GM12878 (cell line): ENCODE measurements around the gene NLGN1. TPM values are rescaled to one million over a fixed set of nuclear protein-coding genes. Genes with fewer than 3 reads are reported as not detected.

Experiments
- ATAC-seq: fragments of 200-7000 bp; cut with Tn5 transposase; 3 replicates; pipeline ENCODE4 v1.9.1; 2020; ENCODE audit warnings: mild to moderate bottlenecking, moderate library complexity
- BruUV-seq: library from RNA; stranded (reverse); fragments of 400-500 nt; replicated peaks from 2 replicates; lab custom pipeline; 2021; lab: Mats Ljungman, UMichigan
- CTCF ChIA-PET: fragments of 300-600 bp; sonication (Branson Sonifier 250); formaldehyde crosslinking; extraction: SDS; loops from one replicate; lab custom pipeline; 2021; ENCODE audit warnings: inconsistent platforms; lab: Yijun Ruan, JAX
- POLR2A ChIA-PET: fragments of 350-600 bp; formaldehyde crosslinking; extraction: SDS; loops from one replicate; lab custom pipeline; 2021; ENCODE audit warnings: inconsistent platforms; lab: Charles Lee
- RAD21 ChIA-PET: fragments of 300-600 bp; sonication (Branson Sonifier 250); formaldehyde crosslinking; loops from one replicate; lab custom pipeline; 2023; ENCODE audit warnings: antibody characterized with exemption; ENCODE audit not compliant: unreplicated experiment; lab: Charles Lee
- SMC1A ChIA-PET: fragments of 300-600 bp; sonication (Branson Sonifier 250); formaldehyde crosslinking; loops from one replicate; lab custom pipeline; 2023; ENCODE audit not compliant: unreplicated experiment, uncharacterized antibody; lab: Charles Lee
- DNase-seq: peaks from one replicate; pipeline ENCODE4 v3.0.0-alpha.2; 2011; ENCODE audit warnings: low read depth, low spot score
- FAIRE-seq: peaks from 3 replicates; lab custom pipeline; 2011; peaks lifted over from hg19 to GRCh38; lab: Jason Lieb, UNC
- H2AFZ ChIP-seq: 2 replicates; pipeline ENCODE4 v1.6.0; 2011; ENCODE audit warnings: low read depth, low read length, control low read depth; ENCODE audit not compliant: control insufficient read depth
- H3K27ac ChIP-seq: 2 replicates; pipeline ENCODE4 v1.5.1; 2011; ENCODE audit warnings: control low read depth; ENCODE audit not compliant: control insufficient read depth, insufficient read depth
- H3K27me3 ChIP-seq, 2 experiments: replicated peaks in 1 of 2; 2 replicates each; pipeline versions ENCODE4 v1.6.0 to v1.6.1; 2011; ENCODE audit warnings: low read length in 1 of 2; ENCODE audit not compliant: control insufficient read depth in 2 of 2, insufficient read depth in 2 of 2
- H3K36me3 ChIP-seq, 2 experiments: 2 replicates each; pipeline ENCODE4 v1.5.1; 2011; ENCODE audit warnings: low read length in 1 of 2; ENCODE audit not compliant: control insufficient read depth in 2 of 2, insufficient read depth in 2 of 2
- H3K4me1 ChIP-seq: 2 replicates; pipeline ENCODE4 v1.6.1; 2011; ENCODE audit warnings: mild to moderate bottlenecking, low read length, moderate library complexity, mixed read lengths; ENCODE audit not compliant: control insufficient read depth, insufficient read depth
- H3K4me2 ChIP-seq: 2 replicates; pipeline ENCODE4 v1.6.0; 2011; ENCODE audit warnings: control low read depth; ENCODE audit not compliant: control insufficient read depth, insufficient read depth
- H3K4me3 ChIP-seq: fragments of 200-600 bp; sonication (generic); 2 replicates; pipeline ENCODE4 v1.5.1; 2016
- H3K79me2 ChIP-seq: 2 replicates; pipeline ENCODE4 v1.6.0; 2011; ENCODE audit warnings: low read length; ENCODE audit not compliant: control insufficient read depth, insufficient read depth
- H3K9ac ChIP-seq: 2 replicates; pipeline ENCODE4 v1.8.0; 2011; ENCODE audit warnings: low read length, control low read depth, mixed read lengths; ENCODE audit not compliant: control insufficient read depth, insufficient read depth
- H3K9me3 ChIP-seq: replicated peaks from 3 replicates; pipeline ENCODE4 v1.5.1; 2011; ENCODE audit warnings: mild to moderate bottlenecking, low read length; ENCODE audit not compliant: control insufficient read depth, insufficient read depth
- H4K20me1 ChIP-seq: 2 replicates; pipeline ENCODE4 v1.6.0; 2011; ENCODE audit not compliant: control insufficient read depth, insufficient read depth
- CBFB ChIP-seq: IDR thresholded peaks from 2 replicates; pipeline ENCODE4 v1.6.1; 2016; ENCODE audit warnings: antibody characterized with exemption, low read depth
- CBX3 ChIP-seq: fragments of 200-600 bp; sonication (generic); IDR thresholded peaks from 2 replicates; pipeline ENCODE4 v1.6.1; 2016; ENCODE audit warnings: low read depth, borderline replicate concordance
- CHD1 ChIP-seq: IDR thresholded peaks from 2 replicates; pipeline ENCODE4 v1.6.1; 2012; ENCODE audit warnings: low read depth, low read length, improper control_type of control experiment
- CREB1 ChIP-seq: IDR thresholded peaks from 2 replicates; pipeline ENCODE4 v1.6.1; 2012; ENCODE audit warnings: low read depth, mild to moderate bottlenecking, inconsistent platforms
- KDM1A ChIP-seq: fragments of 200-600 bp; sonication (generic); IDR thresholded peaks from 2 replicates; pipeline ENCODE4 v1.6.1; 2016; ENCODE audit warnings: borderline replicate concordance
- MYC ChIP-seq: IDR thresholded peaks from 2 replicates; pipeline ENCODE4 v1.6.1; 2011; ENCODE audit warnings: mild to moderate bottlenecking, low read length, moderate library complexity, inconsistent platforms; ENCODE audit not compliant: insufficient read depth, insufficient replicate concordance, insufficient read length, severe bottlenecking
- NBN ChIP-seq: fragments of 450-650 bp; IDR thresholded peaks from 2 replicates; pipeline ENCODE4 v1.6.1; 2016
- POU2F2 ChIP-seq: IDR thresholded peaks from 3 replicates; pipeline ENCODE4 v1.6.1; 2011; ENCODE audit warnings: low read depth, mild to moderate bottlenecking, low read length, borderline replicate concordance
- SMC3 ChIP-seq: IDR thresholded peaks from 2 replicates; pipeline ENCODE4 v1.6.1; 2011; ENCODE audit warnings: low read length, improper control_type of control experiment, borderline replicate concordance
- SREBF1 ChIP-seq: IDR thresholded peaks from 2 replicates; pipeline ENCODE4 v1.6.1; 2012; ENCODE audit warnings: mild to moderate bottlenecking, low read length
- TCF12 ChIP-seq: IDR thresholded peaks from 2 replicates; pipeline ENCODE4 v1.6.1; 2011; ENCODE audit warnings: low read depth, mild to moderate bottlenecking, low read length
- YBX1 ChIP-seq: fragments of 450-650 bp; IDR thresholded peaks from 2 replicates; pipeline ENCODE4 v1.6.1; 2016; ENCODE audit warnings: antibody characterized with exemption
- WGBS: methylation state at CpG from one replicate; pipeline ENCODE4 v1.1.6; 2016; ENCODE audit warnings: low lambda C conversion rate; ENCODE audit not compliant: insufficient replicate concordance, insufficient coverage; ENCODE audit errors: missing lambda C conversion rate; 5-methylcytosine and 5-hydroxymethylcytosine counted together
- in situ Hi-C: fragments of 300-500 bp; cut with MboI; formaldehyde crosslinking; loops from 9 replicates; pipeline ENCODE4 v1.14.3; 2018; ENCODE audit warnings: mixed read lengths
- intact Hi-C: fragments of 100-400 bp; cut with micrococcal nuclease; formaldehyde crosslinking; loops from one replicate; pipeline ENCODE4 v1.14.2; 2022; ENCODE audit not compliant: unreplicated experiment
- polyA plus RNA-seq, 11 experiments: library from polyadenylated mRNA; depleted of rRNA in 4 of 11; unstranded in 6 of 11; stranded (reverse) in 5 of 11; fragments of >200 nt; fragmentation: Nextera tagmentation in 4 of 11; fragmentation: Illumina TruSeq in 1 of 11; extraction: Ambion mirVana in 4 of 11; extraction: Trizol in 1 of 11; gene quantifications; 1 replicate in 1 of 11; 2 replicates in 10 of 11; pipeline versions ENCODE4 v1.2.1 to v1.2.3, GENCODE V29; 2011 to 2016; ENCODE audit warnings: inconsistent platforms in 2 of 11, missing spikeins in 2 of 11, low read depth in 1 of 11
- total RNA-seq, 4 experiments: library from RNA; depleted of rRNA in 3 of 4; stranded (reverse); fragments of >200 nt in 3 of 4; fragmentation: Illumina TruSeq in 1 of 4; extraction: Trizol in 1 of 4; gene quantifications; 2 replicates each; pipeline versions ENCODE4 v1.2.1 to v1.2.3, GENCODE V29; 2013 to 2021
- TF ChIP-seq, protein P1 (sequence below): fragments of 150-350 bp; IDR thresholded peaks from 2 replicates; pipeline ENCODE4 v1.6.1; 2014; ENCODE audit warnings: mild to moderate bottlenecking, low read depth, low read length
- TF ChIP-seq, protein P2 (sequence below): fragments of 450-650 bp; IDR thresholded peaks from 2 replicates; pipeline ENCODE4 v1.6.1; 2017; ENCODE audit warnings: mild to moderate bottlenecking, low read depth, inconsistent platforms; ENCODE audit not compliant: poor library complexity, severe bottlenecking
- TF ChIP-seq, protein P3 (sequence below): IDR thresholded peaks from 2 replicates; pipeline ENCODE4 v1.6.1; 2012; ENCODE audit warnings: low read length, inconsistent platforms

NLGN1 gene
- total and polyA plus RNA-seq, 10 of the 15 experiments (the other 5 are each of a cell fraction or from before 2014, with no cell fraction given), result not detected

GRCh38 chr3:174061731-174062130 is 664.2 kb downstream of the NLGN1 start:
- RAD21 ChIA-PET, result no interaction called here
- intact Hi-C loops, result no loop called here
- 56% methylated on average over 1 of the region's 1 CpG for whole genome bisulfite sequencing

More at GRCh38 chr3:174061731-174062130, 664.2 kb downstream of the NLGN1 start:
- H4K20me1 ChIP-seq, result no peaks in the 10 kb centered on the region
- no peak overlapping the region for H3K4me3 ChIP-seq
- H3K9ac ChIP-seq, result no peak overlapping the region
- H3K79me2 ChIP-seq, result no peaks in the 10 kb centered on the region
- ChIA-PET SMC1A (interaction anchor here (1.2 to 1.7 kb wide), 2 partner anchors 8 to 13 kb away, joined by 3 to 4 read pairs; no protein-coding TSS in a partner anchor), POLR2A (no interaction called here), CTCF (interaction anchor here (1.5 kb wide), 1 partner anchor 66 kb away, joined by 3 read pairs; no protein-coding TSS in a partner anchor)
- FAIRE-seq, result no peak
- H2AFZ ChIP-seq, result no peak overlapping the region
- no peak overlapping the region for H3K4me2 ChIP-seq
- TF ChIP-seq, protein P1, sequence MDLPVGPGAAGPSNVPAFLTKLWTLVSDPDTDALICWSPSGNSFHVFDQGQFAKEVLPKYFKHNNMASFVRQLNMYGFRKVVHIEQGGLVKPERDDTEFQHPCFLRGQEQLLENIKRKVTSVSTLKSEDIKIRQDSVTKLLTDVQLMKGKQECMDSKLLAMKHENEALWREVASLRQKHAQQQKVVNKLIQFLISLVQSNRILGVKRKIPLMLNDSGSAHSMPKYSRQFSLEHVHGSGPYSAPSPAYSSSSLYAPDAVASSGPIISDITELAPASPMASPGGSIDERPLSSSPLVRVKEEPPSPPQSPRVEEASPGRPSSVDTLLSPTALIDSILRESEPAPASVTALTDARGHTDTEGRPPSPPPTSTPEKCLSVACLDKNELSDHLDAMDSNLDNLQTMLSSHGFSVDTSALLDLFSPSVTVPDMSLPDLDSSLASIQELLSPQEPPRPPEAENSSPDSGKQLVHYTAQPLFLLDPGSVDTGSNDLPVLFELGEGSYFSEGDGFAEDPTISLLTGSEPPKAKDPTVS, result no peak
- TF ChIP-seq, protein P2, sequence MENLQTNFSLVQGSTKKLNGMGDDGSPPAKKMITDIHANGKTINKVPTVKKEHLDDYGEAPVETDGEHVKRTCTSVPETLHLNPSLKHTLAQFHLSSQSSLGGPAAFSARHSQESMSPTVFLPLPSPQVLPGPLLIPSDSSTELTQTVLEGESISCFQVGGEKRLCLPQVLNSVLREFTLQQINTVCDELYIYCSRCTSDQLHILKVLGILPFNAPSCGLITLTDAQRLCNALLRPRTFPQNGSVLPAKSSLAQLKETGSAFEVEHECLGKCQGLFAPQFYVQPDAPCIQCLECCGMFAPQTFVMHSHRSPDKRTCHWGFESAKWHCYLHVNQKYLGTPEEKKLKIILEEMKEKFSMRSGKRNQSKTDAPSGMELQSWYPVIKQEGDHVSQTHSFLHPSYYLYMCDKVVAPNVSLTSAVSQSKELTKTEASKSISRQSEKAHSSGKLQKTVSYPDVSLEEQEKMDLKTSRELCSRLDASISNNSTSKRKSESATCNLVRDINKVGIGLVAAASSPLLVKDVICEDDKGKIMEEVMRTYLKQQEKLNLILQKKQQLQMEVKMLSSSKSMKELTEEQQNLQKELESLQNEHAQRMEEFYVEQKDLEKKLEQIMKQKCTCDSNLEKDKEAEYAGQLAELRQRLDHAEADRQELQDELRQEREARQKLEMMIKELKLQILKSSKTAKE, result no peak
- TF ChIP-seq, protein P3, sequence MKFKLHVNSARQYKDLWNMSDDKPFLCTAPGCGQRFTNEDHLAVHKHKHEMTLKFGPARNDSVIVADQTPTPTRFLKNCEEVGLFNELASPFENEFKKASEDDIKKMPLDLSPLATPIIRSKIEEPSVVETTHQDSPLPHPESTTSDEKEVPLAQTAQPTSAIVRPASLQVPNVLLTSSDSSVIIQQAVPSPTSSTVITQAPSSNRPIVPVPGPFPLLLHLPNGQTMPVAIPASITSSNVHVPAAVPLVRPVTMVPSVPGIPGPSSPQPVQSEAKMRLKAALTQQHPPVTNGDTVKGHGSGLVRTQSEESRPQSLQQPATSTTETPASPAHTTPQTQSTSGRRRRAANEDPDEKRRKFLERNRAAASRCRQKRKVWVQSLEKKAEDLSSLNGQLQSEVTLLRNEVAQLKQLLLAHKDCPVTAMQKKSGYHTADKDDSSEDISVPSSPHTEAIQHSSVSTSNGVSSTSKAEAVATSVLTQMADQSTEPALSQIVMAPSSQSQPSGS, result no peak
- TF ChIP-seq SREBF1 (no peak), POU2F2 (no peak), CHD1 (no peak), MYC (no peak), SMC3 (no peak), YBX1 (no peak), TCF12 (no peak), NBN (no peak), CREB1 (no peak), KDM1A (no peak), CBX3 (no peak), CBFB (no peak)
- H3K4me1 ChIP-seq, result no peaks in the 10 kb centered on the region
- no TSS peak for BruUV-seq
- no peak for DNase-seq
- in situ Hi-C loops, result no loop called here
- no peaks in the 10 kb centered on the region for H3K27me3 ChIP-seq
- no peaks in the 10 kb centered on the region for H3K36me3 ChIP-seq
- no peaks in the 10 kb centered on the region for H3K9me3 ChIP-seq
- no peak for ATAC-seq
- no peak overlapping the region for H3K27ac ChIP-seq
